Activated CD8-positive, alpha-beta memory T cell treated with anti-CD3 and anti-CD28 coated beads, Interleukin-2, amount 10 ng/mL, durations not matched to agents 7 days and 5 days (primary cell): Measurements from ENCODE around the gene ATXN1. TPM values are rescaled to one million over a fixed set of nuclear protein-coding genes. Genes with fewer than 3 reads are reported as not detected.
A peak's percentile ranks its signal among the peaks of the same experiment; 100 is the strongest.

Source experiments
- ATAC-seq: fragments of 150-1000 bp; cut with Tn5 transposase; one replicate; pipeline ENCODE4 v1.10.0; 2021; ENCODE audit warnings: moderate library complexity
- CTCF ChIA-PET: fragments of 350-600 bp; sonication (Branson Sonifier 250); formaldehyde crosslinking; loops from one replicate; lab custom pipeline; 2021; ENCODE audit warnings: antibody characterized with exemption; lab: Charles Lee
- DNase-seq: peaks from one replicate; pipeline ENCODE4 v3.0.0-alpha.2; 2020
- H3K27ac Mint-ChIP-seq: one replicate; pipeline ENCODE4 v1.8.0; 2021; ENCODE audit warnings: mild to moderate bottlenecking, mixed read lengths
- H3K27me3 Mint-ChIP-seq: one replicate; pipeline ENCODE4 v1.8.0; 2021; ENCODE audit warnings: mixed read lengths
- H3K36me3 Mint-ChIP-seq: one replicate; pipeline ENCODE4 v1.8.0; 2021; ENCODE audit warnings: mild to moderate bottlenecking, mixed read lengths
- H3K4me1 Mint-ChIP-seq: one replicate; pipeline ENCODE4 v1.8.0; 2021; ENCODE audit warnings: mixed read lengths
- H3K4me3 Mint-ChIP-seq: one replicate; pipeline ENCODE4 v1.8.0; 2021; ENCODE audit warnings: mild to moderate bottlenecking, moderate library complexity, mixed read lengths
- H3K9me3 Mint-ChIP-seq: one replicate; pipeline ENCODE4 v1.8.0; 2022; ENCODE audit warnings: low read depth, mixed read lengths
- total RNA-seq, 2 experiments: library from RNA; stranded (reverse); gene quantifications; one replicate each; pipeline ENCODE4 v1.2.3, GENCODE V29; 2021

ATXN1 gene
- total RNA-seq, 2 experiments from 2014 or later, result 84.6 to 117 TPM

- no peaks in the 10 kb centered on the region for H3K27me3 Mint-ChIP-seq
- no peaks in the 10 kb centered on the region for H3K9me3 Mint-ChIP-seq
- peaks cover 22% of the 10 kb centered on the region for H3K36me3 Mint-ChIP-seq
- no peak overlapping the region for H3K4me3 Mint-ChIP-seq
- DNase-seq, result no peak
- H3K27ac Mint-ChIP-seq, result no peak overlapping the region
- ATAC-seq, result no peak
- CTCF ChIA-PET, result interaction anchor here (1.5 kb wide), 1 partner anchor 358 kb away, joined by 5 read pairs; no protein-coding TSS in a partner anchor
- peaks cover 35% of the 10 kb centered on the region for H3K4me1 Mint-ChIP-seq
Observed at GRCh38 chr6:16405375-16405774, 355.9 kb downstream of the ATXN1 start.

GRCh38 chr6:16404456-16404855 is 356.8 kb downstream of the ATXN1 start:
- Mint-ChIP-seq H3K27me3 (no peaks in the 10 kb centered on the region), H3K4me1 (peaks cover 28% of the 10 kb centered on the region), H3K9me3 (no peaks in the 10 kb centered on the region), H3K27ac (peak overlapping the region; percentile 44), H3K36me3 (peaks cover 22% of the 10 kb centered on the region), H3K4me3 (no peak overlapping the region)
- DNase-seq (no peak), ATAC-seq (no peak)
- CTCF ChIA-PET, result interaction anchor here (1.0 to 1.4 kb wide), 3 partner anchors 12 to 360 kb away, joined by 3 to 7 read pairs (median 5); partner anchors contain the start of gene ATXN1

- Mint-ChIP-seq H3K4me1 (peaks cover 25% of the 10 kb centered on the region), H3K27me3 (no peaks in the 10 kb centered on the region), H3K36me3 (peaks cover 20% of the 10 kb centered on the region), H3K27ac (no peak overlapping the region), H3K9me3 (no peaks in the 10 kb centered on the region), H3K4me3 (no peak overlapping the region)
- CTCF ChIA-PET, result interaction anchor here (1.0 to 1.4 kb wide), 5 partner anchors 10 to 360 kb away, joined by 3 to 7 read pairs (median 4); partner anchors contain the start of gene ATXN1
- DNase-seq (no peak), ATAC-seq (no peak)
Observed at GRCh38 chr6:16403831-16404230, 357.4 kb downstream of the ATXN1 start.

GRCh38 chr6:16402581-16402900 is 358.7 kb downstream of the ATXN1 start:
- Mint-ChIP-seq H3K4me1 (peaks cover 32% of the 10 kb centered on the region), H3K27ac (no peak overlapping the region), H3K4me3 (no peak overlapping the region), H3K9me3 (no peaks in the 10 kb centered on the region), H3K36me3 (peaks cover 17% of the 10 kb centered on the region), H3K27me3 (no peaks in the 10 kb centered on the region)
- CTCF ChIA-PET, result interaction anchor here (1.2 kb wide), 1 partner anchor 11 kb away, joined by 4 read pairs; no protein-coding TSS in a partner anchor
- ATAC-seq, result no peak
- no peak for DNase-seq

- Mint-ChIP-seq H3K4me1 (peaks cover 34% of the 10 kb centered on the region), H3K27ac (no peak overlapping the region)
Observed at GRCh38 chr6:16400248-16400760, 361.0 kb downstream of the ATXN1 start.

GRCh38 chr6:16399695-16400094 is 361.6 kb downstream of the ATXN1 start:
- Mint-ChIP-seq H3K4me3 (no peak overlapping the region), H3K27me3 (no peaks in the 10 kb centered on the region), H3K9me3 (no peaks in the 10 kb centered on the region), H3K4me1 (peaks cover 29% of the 10 kb centered on the region), H3K36me3 (peaks cover 20% of the 10 kb centered on the region), H3K27ac (no peak overlapping the region)
- ATAC-seq (no peak), DNase-seq (no peak)
- CTCF ChIA-PET, result interaction anchor here (1.0 kb wide), 1 partner anchor 16 kb away, joined by 3 read pairs; no protein-coding TSS in a partner anchor

More at GRCh38 chr6:16400248-16400760, 361.0 kb downstream of the ATXN1 start:
- no peaks in the 10 kb centered on the region for H3K27me3 Mint-ChIP-seq
- no peak for ATAC-seq
- DNase-seq, result no peak
- no peaks in the 10 kb centered on the region for H3K9me3 Mint-ChIP-seq
- CTCF ChIA-PET, result interaction anchor here (1.0 to 1.4 kb wide), 2 partner anchors 9 to 15 kb away, joined by 3 to 4 read pairs; no protein-coding TSS in a partner anchor
- no peak overlapping the region for H3K4me3 Mint-ChIP-seq
- H3K36me3 Mint-ChIP-seq, result peaks cover 18% of the 10 kb centered on the region

GRCh38 chr6:16399158-16399557 is 362.1 kb downstream of the ATXN1 start:
- CTCF ChIA-PET, result no interaction called here
- no peak for ATAC-seq
- no peaks in the 10 kb centered on the region for H3K9me3 Mint-ChIP-seq
- H3K27me3 Mint-ChIP-seq, result no peaks in the 10 kb centered on the region
- no peak overlapping the region for H3K4me3 Mint-ChIP-seq
- no peak for DNase-seq
- H3K4me1 Mint-ChIP-seq, result peaks cover 25% of the 10 kb centered on the region
- H3K27ac Mint-ChIP-seq, result no peak overlapping the region
- H3K36me3 Mint-ChIP-seq, result peaks cover 20% of the 10 kb centered on the region

- no peak overlapping the region for H3K27ac Mint-ChIP-seq
- DNase-seq (no peak), ATAC-seq (no peak)
- peaks cover 20% of the 10 kb centered on the region for H3K36me3 Mint-ChIP-seq
- H3K9me3 Mint-ChIP-seq, result no peaks in the 10 kb centered on the region
- H3K27me3 Mint-ChIP-seq, result no peaks in the 10 kb centered on the region
- CTCF ChIA-PET, result no interaction called here
- peaks cover 19% of the 10 kb centered on the region for H3K4me1 Mint-ChIP-seq
- H3K4me3 Mint-ChIP-seq, result no peak overlapping the region
Observed at GRCh38 chr6:16398587-16398986, 362.7 kb downstream of the ATXN1 start.

GRCh38 chr6:16397623-16398022 is 363.6 kb downstream of the ATXN1 start:
- CTCF ChIA-PET, result no interaction called here
- H3K27ac Mint-ChIP-seq, result no peak overlapping the region
- DNase-seq, result no peak
- peaks cover 18% of the 10 kb centered on the region for H3K4me1 Mint-ChIP-seq
- no peak overlapping the region for H3K4me3 Mint-ChIP-seq
- H3K36me3 Mint-ChIP-seq, result peaks cover 18% of the 10 kb centered on the region
- no peak for ATAC-seq
- H3K27me3 Mint-ChIP-seq, result no peaks in the 10 kb centered on the region
- no peaks in the 10 kb centered on the region for H3K9me3 Mint-ChIP-seq

- Mint-ChIP-seq H3K36me3 (peaks cover 17% of the 10 kb centered on the region), H3K4me3 (no peak overlapping the region), H3K27ac (no peak overlapping the region), H3K4me1 (peaks cover 18% of the 10 kb centered on the region), H3K27me3 (no peaks in the 10 kb centered on the region), H3K9me3 (no peaks in the 10 kb centered on the region)
- ATAC-seq (peak; percentile 64), DNase-seq (no peak)
- CTCF ChIA-PET, result interaction anchor here (1.2 to 1.8 kb wide), 2 partner anchors 10 to 14 kb away, joined by 3 to 7 read pairs; no protein-coding TSS in a partner anchor
Observed at GRCh38 chr6:16396497-16397319, 364.6 kb downstream of the ATXN1 start.

GRCh38 chr6:16394632-16395031 is 366.6 kb downstream of the ATXN1 start:
- no peak overlapping the region for H3K4me3 Mint-ChIP-seq
- ATAC-seq (no peak), DNase-seq (no peak)
- no peaks in the 10 kb centered on the region for H3K27me3 Mint-ChIP-seq
- no peak overlapping the region for H3K27ac Mint-ChIP-seq
- CTCF ChIA-PET, result interaction anchor here (0.6 to 1.2 kb wide), 2 partner anchors 20 to 411 kb away, joined by 3 to 4 read pairs; no protein-coding TSS in a partner anchor
- H3K9me3 Mint-ChIP-seq, result no peaks in the 10 kb centered on the region
- peaks cover 18% of the 10 kb centered on the region for H3K4me1 Mint-ChIP-seq
- H3K36me3 Mint-ChIP-seq, result peaks cover 12% of the 10 kb centered on the region

GRCh38 chr6:16393326-16393725 is 367.9 kb downstream of the ATXN1 start:
- Mint-ChIP-seq H3K36me3 (peaks cover 12% of the 10 kb centered on the region), H3K9me3 (no peaks in the 10 kb centered on the region), H3K27ac (no peak overlapping the region), H3K27me3 (no peaks in the 10 kb centered on the region), H3K4me3 (no peak overlapping the region), H3K4me1 (peaks cover 18% of the 10 kb centered on the region)
- CTCF ChIA-PET, result interaction anchor here (1.3 kb wide), 1 partner anchor 16 kb away, joined by 3 read pairs; no protein-coding TSS in a partner anchor
- ATAC-seq, result no peak
- DNase-seq, result no peak

- no peak for ATAC-seq
- peaks cover 11% of the 10 kb centered on the region for H3K36me3 Mint-ChIP-seq
- H3K4me1 Mint-ChIP-seq, result peaks cover 8% of the 10 kb centered on the region
- DNase-seq, result no peak
- CTCF ChIA-PET, result no interaction called here
- H3K27ac Mint-ChIP-seq, result no peak overlapping the region
- H3K4me3 Mint-ChIP-seq, result no peak overlapping the region
- H3K27me3 Mint-ChIP-seq, result no peaks in the 10 kb centered on the region
- no peaks in the 10 kb centered on the region for H3K9me3 Mint-ChIP-seq
Observed at GRCh38 chr6:16392010-16392409, 369.2 kb downstream of the ATXN1 start.
